GM13977 (cell line): Measurements from ENCODE around the gene EZH1.

Experiments
- DNase-seq: peaks from one replicate; pipeline ENCODE4 v3.0.0; 2012; ENCODE audit warnings: low spot score
- CTCF ChIP-seq: IDR thresholded peaks from 2 replicates; pipeline ENCODE4 v1.5.1; 2012; ENCODE audit warnings: mild to moderate bottlenecking, control low read depth; ENCODE audit not compliant: insufficient read depth; ENCODE audit errors: extremely low read depth, missing control alignments
- in situ Hi-C: fragments of 300-500 bp; cut with MboI; formaldehyde crosslinking; loops from one replicate; pipeline ENCODE4 v1.12.0; 2022; ENCODE audit warnings: low sequenced_read_pairs, low pct_unique_long_range_greater_than_20kb, mixed read lengths, inconsistent platforms; ENCODE audit not compliant: unreplicated experiment

Gene EZH1

GRCh38 chr17:42675965-42676423 lies 68.8 kb downstream of the EZH1 start:
- in situ Hi-C loops, result no loop called here
- no peak for TF ChIP-seq CTCF
- DNase-seq, result no peak

GRCh38 chr17:42675348-42675964 lies 69.4 kb downstream of the EZH1 start:
- no peak for TF ChIP-seq CTCF
- no peak for DNase-seq
- in situ Hi-C loops, result no loop called here

GRCh38 chr17:42674755-42675347 lies 70.0 kb downstream of the EZH1 start:
- in situ Hi-C loops, result no loop called here
- TF ChIP-seq CTCF, result no peak
- DNase-seq, result no peak

GRCh38 chr17:42673885-42674754 lies 70.7 kb downstream of the EZH1 start:
- TF ChIP-seq CTCF, result peak; percentile 78
- DNase-seq, result peak; percentile 87
- in situ Hi-C loops, result no loop called here

GRCh38 chr17:42673266-42673884 lies 71.5 kb downstream of the EZH1 start:
- DNase-seq, result no peak
- in situ Hi-C loops, result no loop called here
- peak; percentile 0 for TF ChIP-seq CTCF

GRCh38 chr17:42672038-42672437 lies 72.8 kb downstream of the EZH1 start:
- TF ChIP-seq CTCF, result no peak
- in situ Hi-C loops, result no loop called here
- DNase-seq, result no peak
